Measurements from ENCODE around the gene TOMM7. TPM values are rescaled to one million over a fixed set of nuclear protein-coding genes. Genes with fewer than 3 reads are reported as not detected.

Gene TOMM7
- total RNA-seq = 107 and 138 TPM in 2 replicates

DNA sequence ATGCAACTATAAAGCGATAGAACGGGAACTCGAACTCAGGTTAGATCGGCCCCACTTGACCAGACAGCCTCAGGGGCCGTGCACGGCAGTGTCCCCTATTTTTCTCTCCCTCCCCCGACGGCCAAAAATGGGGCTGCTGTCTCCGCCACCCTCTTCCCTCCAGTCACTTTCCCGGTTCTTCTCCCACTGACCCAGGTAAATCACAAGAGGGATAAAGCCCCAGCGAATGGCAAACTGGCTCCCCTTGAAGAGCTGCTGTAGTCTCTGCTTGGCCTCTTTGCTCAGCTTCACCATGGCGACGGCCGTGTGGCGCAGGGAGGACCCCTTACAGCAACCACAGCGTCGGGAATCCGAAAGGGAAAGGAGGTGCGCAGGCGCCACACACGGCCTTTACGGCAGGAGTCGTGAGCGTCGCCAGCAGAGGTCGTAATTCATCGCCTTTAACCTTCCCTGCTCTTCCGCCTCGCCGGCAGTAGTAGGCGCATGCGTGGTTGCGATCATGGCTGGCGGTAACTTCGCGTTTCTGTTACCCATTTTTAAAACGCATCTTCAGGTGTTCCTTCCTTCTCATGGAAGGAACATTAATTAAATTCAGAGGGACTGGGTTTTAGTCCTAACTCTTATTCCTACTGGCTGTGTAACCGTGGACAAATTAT lies at the start of gene TOMM7:
TSS of gene TOMM7 (minus strand) at position 364 of the 656 bp plus-strand sequence. CDS start at position 294, 70 bp downstream.

Other genes starting within 250 kb of the TOMM7 start
- gene IL6, start 95.6 kb downstream of the TOMM7 start, total RNA-seq = 0.53 and 9.5 TPM in 2 replicates
- 37.5 and 85.1 TPM in 2 replicates for gene HYCC1, start 191.3 kb upstream of the TOMM7 start, total RNA-seq

Measured in myometrial cell (primary cell).